ENCODE data around the gene DHRS7B. TPM values are rescaled to one million over a fixed set of nuclear protein-coding genes. Genes with fewer than 3 reads are reported as not detected.

The DHRS7B gene
- total RNA-seq, 4 donors from 2014 or later: 42.8 to 64.1 (median 50.6) TPM

DNA sequence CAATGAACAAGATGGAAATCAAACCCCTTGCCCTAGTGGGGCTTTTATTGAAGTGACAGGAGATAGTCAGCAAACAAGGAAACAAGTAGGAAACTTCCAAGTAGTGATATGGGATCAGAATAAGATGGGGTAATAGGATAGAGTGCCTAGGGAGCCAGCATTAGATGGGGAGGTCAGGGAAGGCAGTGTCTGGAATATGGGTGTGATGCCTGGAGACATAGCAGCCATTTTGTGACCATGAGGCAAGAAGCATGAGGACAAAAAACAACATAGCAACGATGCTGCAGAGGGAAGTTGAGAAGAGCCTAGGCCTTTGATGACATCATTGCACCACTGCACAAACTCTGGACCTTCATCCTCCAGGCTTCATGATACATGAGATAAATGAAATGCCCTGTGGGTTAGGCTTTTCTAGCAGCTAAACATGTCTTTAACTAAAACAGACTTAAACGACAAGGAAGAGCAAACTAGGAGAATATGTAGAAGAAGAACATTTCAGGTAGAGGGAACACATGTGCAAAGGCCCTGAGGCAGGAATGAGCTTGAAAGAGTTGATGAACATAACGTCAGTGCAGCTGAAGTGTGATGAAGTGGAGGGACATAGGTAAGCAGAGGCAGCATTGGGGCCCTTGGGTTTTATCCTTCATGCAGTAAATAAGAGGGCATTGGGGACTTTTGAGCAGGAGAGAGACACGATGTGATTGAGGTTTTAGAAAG lies 105.4 kb downstream of the DHRS7B start:
- H3K27ac ChIP-seq: no peak overlapping the region
- H3K9me3 ChIP-seq: no peaks in the 10 kb centered on the region
- no peaks in the 10 kb centered on the region for H3K36me3 ChIP-seq
- H3K4me1 ChIP-seq: peaks cover 14% of the 10 kb centered on the region
- H3K27me3 ChIP-seq: no peaks in the 10 kb centered on the region
- H3K4me3 ChIP-seq: no peak overlapping the region
- WGBS: 84% methylated on average over 4 of the region's 4 CpGs
- TF ChIP-seq, protein P1, sequence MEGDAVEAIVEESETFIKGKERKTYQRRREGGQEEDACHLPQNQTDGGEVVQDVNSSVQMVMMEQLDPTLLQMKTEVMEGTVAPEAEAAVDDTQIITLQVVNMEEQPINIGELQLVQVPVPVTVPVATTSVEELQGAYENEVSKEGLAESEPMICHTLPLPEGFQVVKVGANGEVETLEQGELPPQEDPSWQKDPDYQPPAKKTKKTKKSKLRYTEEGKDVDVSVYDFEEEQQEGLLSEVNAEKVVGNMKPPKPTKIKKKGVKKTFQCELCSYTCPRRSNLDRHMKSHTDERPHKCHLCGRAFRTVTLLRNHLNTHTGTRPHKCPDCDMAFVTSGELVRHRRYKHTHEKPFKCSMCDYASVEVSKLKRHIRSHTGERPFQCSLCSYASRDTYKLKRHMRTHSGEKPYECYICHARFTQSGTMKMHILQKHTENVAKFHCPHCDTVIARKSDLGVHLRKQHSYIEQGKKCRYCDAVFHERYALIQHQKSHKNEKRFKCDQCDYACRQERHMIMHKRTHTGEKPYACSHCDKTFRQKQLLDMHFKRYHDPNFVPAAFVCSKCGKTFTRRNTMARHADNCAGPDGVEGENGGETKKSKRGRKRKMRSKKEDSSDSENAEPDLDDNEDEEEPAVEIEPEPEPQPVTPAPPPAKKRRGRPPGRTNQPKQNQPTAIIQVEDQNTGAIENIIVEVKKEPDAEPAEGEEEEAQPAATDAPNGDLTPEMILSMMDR (IDR thresholded peaks at IDR 0.05): no peak
- TF ChIP-seq EP300 (IDR thresholded peaks at IDR 0.05) (no peak), POLR2AphosphoS5 (IDR thresholded peaks at IDR 0.05) (no peak), POLR2A (IDR thresholded peaks at IDR 0.05) (no peak)
- no peak for DNase-seq (ENCODE audit: low spot score in 2 of 2)

DNA sequence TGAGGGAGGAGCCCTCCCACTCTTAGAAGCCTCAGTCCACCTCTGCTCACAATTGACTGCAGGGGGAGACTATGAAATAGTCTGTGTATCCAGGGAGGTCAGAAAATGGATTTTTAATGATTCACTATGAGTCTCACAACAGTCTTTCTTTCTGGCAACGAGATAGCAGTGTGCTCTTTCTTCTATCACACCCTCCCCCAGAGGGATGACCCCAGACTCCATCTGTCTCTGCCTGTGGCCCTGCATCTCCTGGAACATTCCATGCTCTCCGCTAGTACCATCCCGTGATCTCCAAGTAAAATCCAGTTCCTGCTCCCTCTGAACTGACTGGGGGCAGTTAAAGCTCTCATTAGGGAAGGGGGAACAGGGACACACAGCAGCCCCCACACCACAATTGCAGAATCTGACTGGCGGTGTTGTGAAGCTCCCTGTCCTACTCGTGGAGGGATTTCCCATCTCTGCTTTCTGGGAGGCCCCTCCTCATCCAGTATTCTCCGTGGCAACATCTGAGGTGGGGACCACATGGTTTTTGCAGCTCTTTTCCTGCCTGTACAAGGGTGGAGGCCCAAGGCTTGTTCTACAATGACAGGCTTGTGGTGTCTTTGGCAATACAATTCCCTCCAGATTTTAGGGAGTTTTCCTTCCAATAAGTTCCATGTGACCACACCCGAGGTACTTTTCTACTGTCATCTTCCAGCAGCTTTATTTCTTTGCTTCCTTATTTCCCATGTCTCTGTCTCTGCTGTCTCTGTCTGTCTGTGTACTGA lies 107.0 kb downstream of the DHRS7B start:
- Histone ChIP-seq H3K4me3 (no peak overlapping the region), H3K9me3 (no peaks in the 10 kb centered on the region), H3K27ac (peak overlapping the region; percentile 39), H3K4me1 (peaks cover 14% of the 10 kb centered on the region), H3K27me3 (no peaks in the 10 kb centered on the region), H3K36me3 (no peaks in the 10 kb centered on the region)
- WGBS: 42% methylated on average over 5 of the region's 7 CpGs
- TF ChIP-seq EP300 (IDR thresholded peaks at IDR 0.05): no peak
- no peak for TF ChIP-seq POLR2A (IDR thresholded peaks at IDR 0.05)
- TF ChIP-seq, protein P1 (IDR thresholded peaks at IDR 0.05): no peak
- TF ChIP-seq POLR2AphosphoS5 (IDR thresholded peaks at IDR 0.05): no peak
- no peak for DNase-seq (ENCODE audit: low spot score in 2 of 2)

DNA sequence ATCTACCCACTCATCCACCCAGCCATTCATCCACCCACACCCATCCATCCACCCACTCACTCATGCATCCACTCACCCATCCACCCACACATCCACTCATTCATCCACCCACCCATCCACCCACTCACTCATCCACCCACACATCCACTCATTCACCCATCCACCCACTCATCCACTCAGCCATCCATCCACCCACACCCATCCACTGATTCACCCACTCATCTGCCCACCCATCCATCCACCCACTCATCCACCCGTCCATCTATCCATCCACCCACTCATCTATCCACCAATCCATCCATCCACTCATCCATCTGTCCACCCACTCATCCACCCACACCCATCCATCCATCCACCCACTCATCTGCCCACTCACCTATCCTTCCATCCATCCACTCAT lies 109.2 kb downstream of the DHRS7B start:
- Histone ChIP-seq H3K27ac (no peak overlapping the region), H3K9me3 (no peaks in the 10 kb centered on the region), H3K4me3 (no peak overlapping the region), H3K4me1 (peaks cover 14% of the 10 kb centered on the region), H3K27me3 (no peaks in the 10 kb centered on the region), H3K36me3 (no peaks in the 10 kb centered on the region)
- DNase-seq (ENCODE audit: low spot score in 2 of 2): no peak
- TF ChIP-seq, protein P1 (IDR thresholded peaks at IDR 0.05): no peak
- TF ChIP-seq EP300 (IDR thresholded peaks at IDR 0.05) (no peak), POLR2A (IDR thresholded peaks at IDR 0.05) (no peak), POLR2AphosphoS5 (IDR thresholded peaks at IDR 0.05) (no peak)
- WGBS: 84% methylated on average over 1 of the region's 1 CpG

DNA sequence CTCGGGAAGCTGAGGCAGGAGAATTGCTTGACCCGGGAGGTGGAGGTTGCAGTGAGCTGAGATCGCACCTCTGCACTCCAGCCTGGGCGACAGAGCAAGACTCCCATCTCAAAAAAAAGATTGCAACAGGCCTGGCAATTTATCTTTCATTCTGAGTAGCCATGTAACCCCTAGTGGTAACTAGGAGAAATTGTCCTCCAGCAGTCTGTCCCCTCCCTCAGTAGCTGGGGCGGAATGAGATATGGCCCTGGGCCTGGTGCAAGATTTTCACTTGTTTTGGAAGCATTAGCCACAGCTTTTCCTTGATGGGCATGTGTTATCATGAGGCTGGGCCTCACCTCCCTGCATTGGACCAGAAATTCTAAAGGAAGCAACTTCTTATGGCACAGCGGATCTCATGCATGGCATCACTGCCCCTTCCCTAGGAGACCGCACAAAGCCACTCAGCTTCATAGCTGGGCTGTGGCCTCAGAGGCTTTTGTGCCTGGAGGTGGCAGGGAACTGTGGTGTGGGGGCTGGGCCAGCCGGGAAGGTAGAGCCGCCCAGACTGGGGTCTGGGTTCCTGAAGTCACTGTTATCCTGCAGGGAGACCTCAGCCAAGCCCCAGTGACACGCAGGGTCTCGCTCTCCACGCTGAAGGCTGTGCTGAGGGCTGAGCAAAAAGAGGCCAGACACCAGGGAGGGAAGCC lies 113.1 kb downstream of the DHRS7B start:
- Histone ChIP-seq H3K27me3 (no peaks in the 10 kb centered on the region), H3K36me3 (peaks cover 22% of the 10 kb centered on the region), H3K27ac (no peak overlapping the region), H3K9me3 (no peaks in the 10 kb centered on the region), H3K4me1 (peaks cover 12% of the 10 kb centered on the region), H3K4me3 (no peak overlapping the region)
- TF ChIP-seq POLR2AphosphoS5 (IDR thresholded peaks at IDR 0.05): no peak
- TF ChIP-seq, protein P1 (IDR thresholded peaks at IDR 0.05): peak in 1 of 2 donors; percentile 37
- WGBS: 76% methylated on average over 12 of the region's 12 CpGs
- DNase-seq (ENCODE audit: low spot score in 2 of 2): no peak

Measured in suprapubic skin (tissue), 4 donors.